Heart left ventricle (tissue), 13 donors: ENCODE data around the gene TRIM17.

Source experiments
- POLR2A ChIP-seq, 2 donors: fragments of 450-650 bp; IDR thresholded peaks; one replicate each; pipeline ENCODE4 v1.6.1; 2017; ENCODE audit warnings: antibody characterized with exemption in 2 of 2, mild to moderate bottlenecking in 2 of 2, moderate library complexity in 2 of 2
- TF ChIP-seq, protein P1 (sequence below), 12 donors: fragments of 200-600 bp; sonication (generic) in 4 of 12; IDR thresholded peaks; one replicate each; pipeline versions ENCODE4 v1.5.0 to v1.8.0; 2018 to 2022; ENCODE audit warnings: antibody characterized with exemption in 12 of 12, mild to moderate bottlenecking in 5 of 12
- donor health status: ischemic (EF 13 %, LVEDD 7.1; RV severe dilation, severe dysfunction).
- donor health status: DM: no; HTN: yes; CAD: no.
- donor health status: DM: no; HTN: no; CAD: no.
- donor health status: ischemic (EF 25% LVEDD 6.9; RV normal size, moderate dysfunction).
- donor health status: ischemic (EF 25% LVEDD 5.7; RV mildly dilated, moderate dysfunction).
- donor health status: ischemic (EF 35%, LVEDD 5.7; RV mildly dilated, moderate dysfunction).
- donor health status: nonischemic (EF 11% LVEDD 7.7; RV severe dilation, severe dysfunction).
- donor health status: DM: yes; HTN: yes; CAD: no.
- donor health status: PGD.
- donor health status: ischemic (EF 29% LVEDD 5.4; RV normal size, mild dysfunction).
- donor health status: nonischemic (EF 23%, LVEDD 6.1; RV moderate dilation, normal function).

DNA sequence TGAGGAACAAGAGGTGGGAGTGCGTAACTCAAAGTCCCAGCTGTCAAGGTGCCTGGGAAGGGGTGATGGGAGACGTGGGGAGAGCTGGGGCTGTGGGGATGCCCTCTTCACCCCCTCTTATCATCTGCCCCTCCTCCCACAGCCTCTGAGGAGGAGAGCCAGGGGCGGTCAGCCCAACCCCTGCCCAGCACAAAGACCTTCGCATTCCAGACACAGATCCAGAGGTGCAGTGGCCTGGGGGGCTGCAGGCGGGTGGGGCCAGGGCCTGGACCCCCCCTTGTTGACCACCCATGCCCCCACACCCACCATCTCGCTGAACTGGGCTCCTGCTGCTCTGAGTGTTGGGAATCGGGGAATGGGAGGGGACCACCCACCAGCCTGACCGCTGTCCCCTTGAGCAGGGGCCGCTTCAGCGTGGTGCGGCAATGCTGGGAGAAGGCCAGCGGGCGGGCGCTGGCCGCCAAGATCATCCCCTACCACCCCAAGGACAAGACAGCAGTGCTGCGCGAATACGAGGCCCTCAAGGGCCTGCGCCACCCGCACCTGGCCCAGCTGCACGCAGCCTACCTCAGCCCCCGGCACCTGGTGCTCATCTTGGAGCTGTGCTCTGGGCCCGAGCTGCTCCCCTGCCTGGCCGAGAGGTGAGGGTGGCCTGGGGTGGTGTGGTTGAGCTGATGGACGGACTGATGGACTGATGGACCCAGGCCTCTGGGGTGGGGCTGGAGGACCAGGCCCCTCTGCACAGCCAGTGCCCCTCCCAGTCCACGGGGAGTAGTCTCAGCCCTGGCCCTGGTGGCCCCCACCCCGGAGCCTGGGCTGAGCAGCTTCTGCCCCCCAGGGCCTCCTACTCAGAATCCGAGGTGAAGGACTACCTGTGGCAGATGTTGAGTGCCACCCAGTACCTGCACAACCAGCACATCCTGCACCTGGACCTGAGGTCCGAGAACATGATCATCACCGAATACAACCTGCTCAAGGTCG lies 39.7 kb downstream of the TRIM17 start:
- TF ChIP-seq, protein P1, sequence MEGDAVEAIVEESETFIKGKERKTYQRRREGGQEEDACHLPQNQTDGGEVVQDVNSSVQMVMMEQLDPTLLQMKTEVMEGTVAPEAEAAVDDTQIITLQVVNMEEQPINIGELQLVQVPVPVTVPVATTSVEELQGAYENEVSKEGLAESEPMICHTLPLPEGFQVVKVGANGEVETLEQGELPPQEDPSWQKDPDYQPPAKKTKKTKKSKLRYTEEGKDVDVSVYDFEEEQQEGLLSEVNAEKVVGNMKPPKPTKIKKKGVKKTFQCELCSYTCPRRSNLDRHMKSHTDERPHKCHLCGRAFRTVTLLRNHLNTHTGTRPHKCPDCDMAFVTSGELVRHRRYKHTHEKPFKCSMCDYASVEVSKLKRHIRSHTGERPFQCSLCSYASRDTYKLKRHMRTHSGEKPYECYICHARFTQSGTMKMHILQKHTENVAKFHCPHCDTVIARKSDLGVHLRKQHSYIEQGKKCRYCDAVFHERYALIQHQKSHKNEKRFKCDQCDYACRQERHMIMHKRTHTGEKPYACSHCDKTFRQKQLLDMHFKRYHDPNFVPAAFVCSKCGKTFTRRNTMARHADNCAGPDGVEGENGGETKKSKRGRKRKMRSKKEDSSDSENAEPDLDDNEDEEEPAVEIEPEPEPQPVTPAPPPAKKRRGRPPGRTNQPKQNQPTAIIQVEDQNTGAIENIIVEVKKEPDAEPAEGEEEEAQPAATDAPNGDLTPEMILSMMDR (IDR thresholded peaks at IDR 0.05), result no peak
- TF ChIP-seq POLR2A (IDR thresholded peaks at IDR 0.05), result no peak
